COLO668 (cell line): ENCODE measurements around the gene SELENOM.

Experiments used
- DNase-seq: peaks from one replicate; lab custom pipeline; 2025; ENCODE audit not compliant: unreplicated experiment; lab: John Stamatoyannopoulos, UW

Gene SELENOM

DNA sequence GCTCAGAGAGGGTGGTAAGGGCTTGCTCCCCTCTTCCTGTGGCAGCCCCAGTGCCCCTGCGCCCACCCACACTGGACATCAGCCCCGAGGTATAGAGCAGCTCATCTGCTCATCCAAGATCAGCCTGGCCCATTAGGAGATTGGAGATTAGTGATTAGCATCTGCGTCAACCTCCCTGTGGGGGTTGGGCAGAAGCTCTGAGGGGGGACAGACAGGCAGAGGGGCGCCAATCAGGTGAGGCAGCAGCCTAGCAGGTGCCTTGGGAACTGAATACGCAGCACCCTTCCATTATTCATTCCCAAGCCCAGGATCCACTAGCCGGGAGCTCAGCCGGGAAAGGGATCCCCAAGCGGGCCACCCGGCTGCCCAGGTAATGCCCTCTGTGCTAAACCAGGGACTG is 15.2 kb downstream of the SELENOM start:
- no peak for DNase-seq

DNA sequence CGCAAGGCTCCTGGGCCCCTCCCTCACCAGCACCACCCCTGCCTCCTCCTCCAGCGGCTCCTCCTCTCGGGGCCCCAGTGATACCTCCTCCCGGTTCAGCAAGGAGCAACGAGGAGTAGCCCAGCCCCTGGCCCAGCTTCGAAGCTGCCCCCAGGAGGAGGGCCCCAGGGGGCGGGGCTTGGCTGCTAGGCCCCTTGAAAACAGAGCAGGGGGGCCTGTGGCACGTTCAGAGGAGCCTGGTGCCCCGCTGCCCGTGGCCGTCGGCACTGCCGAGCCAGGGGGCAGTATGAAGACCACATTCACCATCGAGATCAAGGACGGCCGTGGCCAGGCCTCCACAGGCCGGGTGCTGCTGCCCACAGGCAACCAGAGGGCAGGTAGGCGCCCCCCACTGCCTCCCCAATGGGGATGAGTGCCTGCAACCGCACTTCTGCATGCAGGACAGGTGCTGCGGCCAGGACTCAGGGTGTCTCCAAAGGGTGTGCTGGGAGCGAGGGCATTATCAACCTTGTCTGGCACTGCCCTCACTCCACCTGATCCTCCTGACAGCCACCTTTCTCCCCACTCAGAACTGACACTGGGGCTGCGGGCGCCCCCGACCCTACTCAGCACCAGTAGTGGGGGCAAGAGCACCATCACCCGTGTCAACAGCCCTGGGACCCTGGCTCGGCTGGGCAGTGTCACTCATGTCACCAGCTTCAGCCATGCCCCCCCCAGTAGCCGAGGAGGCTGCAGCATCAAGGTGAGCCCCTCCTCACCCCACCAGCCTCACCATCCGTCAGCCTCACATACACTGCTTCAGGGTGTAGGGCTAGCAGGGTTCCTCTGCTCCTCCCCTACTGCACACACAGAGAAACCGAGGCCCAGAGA is 16.0 kb downstream of the SELENOM start:
- DNase-seq, result no peak

DNA sequence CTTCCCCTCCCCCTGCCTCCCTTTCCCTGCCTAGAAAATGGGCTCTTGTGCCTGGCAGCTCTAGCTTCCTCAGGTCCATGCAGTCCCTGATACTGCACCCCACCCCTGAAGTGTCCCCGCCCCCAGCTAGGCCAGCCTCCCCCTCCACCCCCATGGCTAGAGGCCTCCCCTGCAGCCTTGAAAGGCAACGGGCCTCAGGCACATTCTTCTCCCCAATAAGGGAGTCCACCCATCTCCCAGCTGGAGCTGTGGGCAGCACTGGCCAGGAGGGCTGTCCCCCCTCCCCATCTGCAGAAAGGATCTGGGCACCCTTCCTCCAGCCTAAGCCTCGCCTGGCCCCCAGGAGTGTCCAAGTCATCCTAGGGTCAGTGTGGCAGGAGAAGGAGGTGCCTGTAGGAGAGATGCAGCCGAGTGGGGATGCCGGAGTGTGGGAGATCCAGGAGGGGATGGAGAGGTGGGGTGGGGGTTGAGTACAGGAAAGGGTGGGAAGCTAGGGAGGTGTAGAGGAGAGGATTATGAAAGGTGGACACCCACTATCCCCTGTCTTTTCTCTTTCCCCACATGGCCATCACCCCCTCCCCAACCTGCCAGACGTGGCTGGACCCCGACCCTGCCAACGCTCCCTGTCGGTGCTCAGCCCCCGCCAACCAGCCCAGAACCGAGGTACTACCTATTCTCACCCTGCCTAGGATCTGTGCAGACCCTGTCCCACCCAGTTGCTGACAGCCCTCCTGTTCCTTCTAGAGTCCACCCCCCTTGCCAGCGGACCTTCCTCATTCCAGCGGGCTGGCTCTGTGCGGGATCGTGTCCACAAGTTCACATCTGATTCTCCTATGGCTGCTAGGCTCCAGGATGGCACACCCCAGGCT is 16.9 kb downstream of the SELENOM start:
- DNase-seq, result no peak

- DNase-seq, result peak; percentile 48
Measured at GRCh38 chr22:31089160-31090100, 17.9 kb downstream of the SELENOM start.

DNA sequence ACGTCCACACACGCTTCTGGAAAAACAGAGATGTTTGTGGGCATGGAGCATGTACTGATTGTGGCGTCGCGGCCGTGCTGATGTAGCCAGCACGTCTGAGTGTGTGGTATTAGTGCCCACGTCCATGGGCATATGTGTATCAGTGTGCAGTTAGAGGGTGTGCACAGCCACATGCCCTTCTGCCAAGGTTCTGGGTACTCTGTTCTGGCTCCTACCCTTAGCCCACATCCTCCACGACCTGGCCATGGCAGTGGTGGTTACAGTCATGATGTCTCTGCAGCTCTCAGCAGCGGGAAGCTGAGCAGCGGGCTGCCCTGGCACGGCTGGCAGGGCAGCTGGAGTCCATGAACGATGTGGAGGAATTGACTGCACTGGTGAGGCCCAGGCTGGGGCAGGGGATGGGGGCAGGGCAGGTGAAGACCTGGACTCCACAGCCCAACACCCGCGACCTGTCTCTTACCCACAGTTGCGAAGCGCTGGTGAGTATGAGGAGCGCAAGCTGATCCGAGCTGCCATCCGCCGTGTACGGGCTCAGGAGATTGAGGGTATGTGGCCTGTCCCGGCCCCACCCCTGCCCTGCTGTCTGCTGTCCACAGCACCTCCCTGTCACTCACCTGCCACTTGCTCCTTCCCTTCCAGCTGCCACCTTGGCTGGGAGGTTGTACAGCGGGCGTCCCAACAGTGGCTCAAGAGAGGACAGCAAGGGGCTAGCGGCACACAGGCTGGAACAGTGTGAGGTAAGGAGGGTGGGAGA is 19.0 kb downstream of the SELENOM start:
- no peak for DNase-seq

DNA sequence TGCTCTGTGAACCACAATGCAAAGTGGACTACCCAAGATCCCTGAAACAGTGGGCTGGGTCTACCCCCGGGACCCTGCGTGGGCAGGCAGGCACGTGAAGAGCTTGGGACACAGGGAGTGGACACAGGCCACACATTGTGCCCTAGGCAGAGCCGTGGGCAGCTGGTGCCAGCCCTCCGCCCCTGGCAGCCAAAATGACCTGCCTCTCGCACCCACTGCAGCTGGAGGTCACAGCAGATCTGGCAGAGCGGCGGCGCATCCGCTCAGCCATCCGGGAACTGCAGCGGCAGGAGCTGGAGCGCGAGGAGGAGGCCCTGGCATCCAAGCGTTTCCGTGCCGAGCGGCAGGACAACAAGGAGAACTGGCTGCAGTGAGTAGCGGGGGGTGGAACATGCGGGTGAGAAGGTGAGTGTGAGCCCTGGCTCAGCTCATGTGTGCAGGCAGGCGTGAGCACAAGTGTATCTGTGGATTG is 19.6 kb downstream of the SELENOM start:
- no peak for DNase-seq

DNA sequence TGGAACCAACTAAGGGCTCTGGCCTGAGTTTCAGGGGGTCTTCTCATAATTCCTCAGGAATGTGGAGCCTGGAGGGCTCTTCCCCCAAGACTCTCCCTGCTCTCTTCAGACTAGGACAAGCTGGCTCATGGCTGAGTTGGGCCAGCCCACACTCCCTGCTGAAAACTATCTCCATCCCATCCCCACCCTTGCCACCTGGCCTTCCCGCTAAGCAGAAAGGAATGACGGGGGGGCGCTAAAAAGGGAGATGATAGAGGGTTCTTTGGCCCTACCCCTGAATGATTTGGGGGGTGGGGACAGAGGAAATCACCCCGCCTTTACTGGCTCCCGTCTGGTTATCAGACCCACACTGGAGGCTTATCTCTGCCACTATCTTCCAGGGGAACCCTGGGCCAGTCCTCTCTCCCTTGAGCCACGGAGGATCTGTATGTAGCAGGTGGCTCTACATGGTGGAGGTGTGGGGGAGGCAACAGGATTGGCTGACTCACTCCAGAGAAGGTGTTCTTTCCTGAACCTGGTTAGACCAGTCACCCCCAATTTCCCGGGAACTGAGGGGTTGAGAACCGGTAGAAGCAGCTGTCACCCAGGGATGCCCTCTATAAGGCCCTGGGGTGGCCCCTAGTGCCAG is 20.6 kb downstream of the SELENOM start:
- no peak for DNase-seq

GRCh38 chr22:31085928-31086327 is 21.4 kb downstream of the SELENOM start:
- DNase-seq, result no peak

GRCh38 chr22:31085493-31085824 is 21.9 kb downstream of the SELENOM start:
- DNase-seq, result no peak

GRCh38 chr22:31084811-31085492 is 22.4 kb downstream of the SELENOM start:
- DNase-seq, result no peak

- DNase-seq, result no peak
Measured at GRCh38 chr22:31083923-31084810, 23.2 kb downstream of the SELENOM start.

GRCh38 chr22:31083377-31083768 is 24.0 kb downstream of the SELENOM start:
- DNase-seq, result peak; percentile 81

DNA sequence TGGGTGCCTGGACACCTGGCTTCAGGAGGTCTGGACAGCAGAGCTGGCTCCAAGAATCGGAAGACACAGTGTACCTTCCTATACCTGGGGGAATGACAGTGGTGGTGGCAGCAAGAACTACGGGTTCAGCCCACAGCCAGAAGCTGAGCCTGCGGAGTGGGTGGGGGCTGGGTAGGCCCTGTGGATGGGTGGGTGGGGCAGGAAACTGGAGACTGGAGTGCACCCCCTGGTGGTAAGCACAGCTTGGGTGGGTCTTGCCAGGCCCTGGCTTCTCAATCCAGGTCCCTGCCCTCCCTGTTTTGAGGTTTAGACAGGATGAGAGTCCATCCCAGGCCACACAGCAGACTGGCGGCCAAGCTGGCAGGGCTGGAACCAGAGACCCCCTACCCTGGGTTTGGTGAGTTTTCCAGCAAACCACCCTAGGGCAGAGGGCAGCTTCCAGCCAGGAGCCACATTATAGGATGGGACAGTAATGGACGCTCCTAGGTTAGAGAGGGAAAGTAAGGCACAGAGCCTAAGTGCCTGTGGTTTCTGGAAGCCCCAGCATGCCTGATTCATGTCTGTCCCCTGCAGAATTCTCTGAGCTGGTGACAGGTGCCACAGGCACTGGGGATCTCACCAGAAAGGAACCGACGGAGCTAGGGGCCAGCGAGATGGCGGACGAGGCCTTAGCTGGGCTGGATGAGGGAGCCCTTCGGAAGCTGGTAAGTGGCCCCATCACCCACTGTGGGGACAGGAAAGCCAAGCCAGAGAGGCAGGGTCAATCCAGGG is 24.6 kb downstream of the SELENOM start:
- DNase-seq, result peak; percentile 60

DNA sequence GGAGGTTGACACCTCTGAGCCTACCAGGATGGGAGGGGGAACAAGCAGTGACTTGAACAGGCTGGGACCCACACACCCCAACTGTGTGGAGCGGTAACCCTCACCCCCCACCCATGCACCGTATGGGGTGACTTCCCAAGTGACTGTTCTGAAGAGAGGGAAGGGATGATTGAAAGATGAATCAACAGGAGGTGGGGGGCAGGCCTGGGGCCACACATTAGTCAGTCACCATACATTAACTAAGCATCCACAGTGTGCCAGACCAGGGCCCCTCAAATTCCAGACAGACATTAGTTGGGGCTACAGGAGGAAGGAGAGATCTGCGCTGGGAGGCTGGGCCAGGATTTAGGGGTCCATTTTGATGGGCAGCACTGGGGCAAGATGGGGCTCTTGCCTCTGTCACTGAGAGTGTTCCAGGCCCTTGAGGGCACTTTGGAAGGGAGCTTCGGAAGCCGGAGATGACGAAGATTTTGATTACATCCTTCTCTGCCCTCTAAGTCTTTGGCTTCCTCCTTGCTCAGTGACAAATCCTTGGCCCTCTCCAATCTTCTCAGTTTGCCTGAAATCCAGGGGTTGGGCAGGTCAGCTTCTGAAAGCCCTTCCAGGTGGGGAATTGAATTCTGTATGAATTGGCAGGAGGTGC is 25.3 kb downstream of the SELENOM start:
- no peak for DNase-seq

- DNase-seq, result peak; percentile 92
Measured at GRCh38 chr22:31080848-31081649, 26.3 kb downstream of the SELENOM start, which contains the start of gene SMTN. Gene SMTN (plus strand): TSS chr22:31081318. CDS start chr22:31083259, 1,941 bp downstream.
